GM18909 (cell line): ENCODE measurements around the gene IER3.
"Not testable (repeated sequence)": the region's sequence is repeated elsewhere in the genome, so short reads cannot be mapped to it uniquely, and the experiment has no call there.

Source experiments
- ATAC-seq: cut with Tn5 transposase; IDR thresholded peaks from one replicate; pipeline ENCODE4 v1.9.1; 2021; ENCODE audit warnings: mild to moderate bottlenecking; ENCODE audit not compliant: unreplicated experiment, poor library complexity

The IER3 gene

GRCh38 chr6:30725713-30726505 lies 18.4 kb downstream of the IER3 start:
- no peak for ATAC-seq

- no peak for ATAC-seq
Observed at GRCh38 chr6:30724906-30725667, 19.3 kb downstream of the IER3 start.

GRCh38 chr6:30723843-30724741 lies 20.3 kb downstream of the IER3 start:
- not testable (repeated sequence) for ATAC-seq

- ATAC-seq = not testable (repeated sequence)
Observed at GRCh38 chr6:30723159-30723842, 21.0 kb downstream of the IER3 start.

GRCh38 chr6:30722280-30723112 lies 21.9 kb downstream of the IER3 start:
- ATAC-seq = peak; percentile 25

GRCh38 chr6:30722025-30722279 lies 22.4 kb downstream of the IER3 start:
- ATAC-seq = not testable (repeated sequence)

GRCh38 chr6:30721198-30722024 lies 22.9 kb downstream of the IER3 start:
- peak; percentile 35 for ATAC-seq

GRCh38 chr6:30720738-30721197 lies 23.6 kb downstream of the IER3 start:
- no peak for ATAC-seq

GRCh38 chr6:30719791-30720737 lies 24.3 kb downstream of the IER3 start, which contains the start of gene TUBB:
Gene TUBB, plus strand, starts transcription at chr6:30720352. Its CDS starts 155 bp downstream, at chr6:30720507.
- peak; percentile 51 for ATAC-seq

- ATAC-seq = no peak
Observed at GRCh38 chr6:30719356-30719755, 25.0 kb downstream of the IER3 start.

GRCh38 chr6:30717845-30718720 lies 26.3 kb downstream of the IER3 start:
- not testable (repeated sequence) for ATAC-seq

GRCh38 chr6:30717129-30717844 lies 27.1 kb downstream of the IER3 start, which contains the start of gene MDC1:
Gene MDC1, minus strand, starts transcription at chr6:30717281. Its CDS starts 2,106 bp downstream, at chr6:30715175.
- ATAC-seq = peak; percentile 73

GRCh38 chr6:30716879-30717128 lies 27.5 kb downstream of the IER3 start:
- ATAC-seq = no peak

GRCh38 chr6:30714263-30714662 lies 30.1 kb downstream of the IER3 start:
- ATAC-seq = no peak

- ATAC-seq = no peak
Observed at GRCh38 chr6:30712441-30712945, 31.9 kb downstream of the IER3 start.
